Measurements from ENCODE around the gene ITGA2B.

GRCh38 chr17:44416558-44417289 lies 27.3 kb upstream of the ITGA2B start:
- no peak for TF ChIP-seq CTCF (IDR thresholded peaks at IDR 0.05)
- TF ChIP-seq POLR2A (IDR thresholded peaks at IDR 0.05): no peak
- TF ChIP-seq EP300 (IDR thresholded peaks at IDR 0.05): no peak
